Activated CD4-positive, alpha-beta memory T cell treated with anti-CD3 and anti-CD28 coated beads, Interleukin-2, amount 10 ng/mL, durations not matched to agents 7 days and 5 days (primary cell): ENCODE measurements around the gene THOC7. TPM values are rescaled to one million over a fixed set of nuclear protein-coding genes. Genes with fewer than 3 reads are reported as not detected.
A peak's percentile ranks its signal among the peaks of the same experiment; 100 is the strongest.

Experiments
- CTCF ChIA-PET: fragments of 350-600 bp; sonication (Branson Sonifier 250); formaldehyde crosslinking; loops from one replicate; lab custom pipeline; 2021; ENCODE audit warnings: antibody characterized with exemption, inconsistent platforms; lab: Charles Lee
- POLR2A ChIA-PET: fragments of 350-600 bp; sonication (Branson Sonifier 250); formaldehyde crosslinking; loops from one replicate; lab custom pipeline; 2021; ENCODE audit warnings: antibody characterized with exemption; lab: Charles Lee
- DNase-seq: peaks from one replicate; pipeline ENCODE4 v3.0.0-alpha.2; 2020
- H3K27ac Mint-ChIP-seq: one replicate; pipeline ENCODE4 v1.8.0; 2021; ENCODE audit warnings: mild to moderate bottlenecking, mixed read lengths
- H3K27me3 Mint-ChIP-seq: one replicate; pipeline ENCODE4 v1.8.0; 2021; ENCODE audit warnings: mixed read lengths
- H3K36me3 Mint-ChIP-seq: one replicate; pipeline ENCODE4 v1.8.0; 2021; ENCODE audit warnings: low read depth, mixed read lengths
- H3K4me1 Mint-ChIP-seq: one replicate; pipeline ENCODE4 v1.8.0; 2021; ENCODE audit warnings: mixed read lengths
- H3K4me3 Mint-ChIP-seq: one replicate; pipeline ENCODE4 v1.8.0; 2021; ENCODE audit warnings: mild to moderate bottlenecking, mixed read lengths
- H3K9me3 Mint-ChIP-seq: one replicate; pipeline ENCODE4 v1.8.0; 2021; ENCODE audit warnings: mixed read lengths
- total RNA-seq, 2 experiments: library from RNA; stranded (reverse); gene quantifications; one replicate each; pipeline ENCODE4 v1.2.3, GENCODE V29; 2021

THOC7 gene
- 10 to 100 TPM; 78.4 to 79.2 TPM for total RNA-seq

GRCh38 chr3:63863150-63864007 is at the start of gene THOC7, which contains the start of gene ATXN7:
Gene THOC7, minus strand, starts transcription at chr3:63863805. Its CDS starts 15 bp downstream, at chr3:63863790.
Gene ATXN7, plus strand, starts transcription at chr3:63863867. Its CDS starts 48,732 bp downstream, at chr3:63912599.
- Mint-ChIP-seq H3K27me3 (no peaks in the 10 kb centered on the region), H3K36me3 (peaks cover 48% of the 10 kb centered on the region), H3K27ac (peak within 1 kb of the TSS; percentile 90), H3K4me1 (peaks cover 48% of the 10 kb centered on the region), H3K4me3 (peak within 1 kb of the TSS; percentile 95), H3K9me3 (no peaks in the 10 kb centered on the region)
- peak; percentile 68 for DNase-seq
- POLR2A ChIA-PET: interaction anchor here (0.9 to 2.7 kb wide), 5 partner anchors 8 to 116 kb away, joined by 3 to 25 read pairs (median 4); partner anchors contain the start of gene SCAANT1
- CTCF ChIA-PET: interaction anchor here (0.6 to 2.2 kb wide), 4 partner anchors 49 to 160 kb away, joined by 3 to 7 read pairs (median 3); partner anchors contain the start of genes PSMD6 and SCAANT1

- Mint-ChIP-seq H3K27ac (peak overlapping the region; percentile 79), H3K4me3 (peak overlapping the region; percentile 81), H3K36me3 (peaks cover 43% of the 10 kb centered on the region), H3K4me1 (peaks cover 59% of the 10 kb centered on the region), H3K27me3 (no peaks in the 10 kb centered on the region), H3K9me3 (no peaks in the 10 kb centered on the region)
- peak; percentile 56 for DNase-seq
- ChIA-PET POLR2A (interaction anchor here (0.6 to 3.1 kb wide), 17 partner anchors 11 to 110 kb away, joined by 3 to 32 read pairs (median 5); partner anchors contain the start of genes ATXN7, PSMD6 and THOC7), CTCF (no interaction called here)
Measured at GRCh38 chr3:63912768-63913588, 49.4 kb upstream of the THOC7 start.

- H3K27ac Mint-ChIP-seq: peak within 1 kb of the TSS; percentile 96
- peak; percentile 80 for DNase-seq
- ChIA-PET POLR2A (interaction anchor here (0.6 to 3.1 kb wide), 25 partner anchors 10 to 111 kb away, joined by 3 to 32 read pairs (median 4); partner anchors contain the start of genes ATXN7, PSMD6 and THOC7), CTCF (interaction anchor here (0.7 to 1.0 kb wide), 3 partner anchors 48 to 110 kb away, joined by 3 read pairs; partner anchors contain the start of genes ATXN7 and THOC7)
- H3K4me3 Mint-ChIP-seq: peak within 1 kb of the TSS; percentile 85
- no peaks in the 10 kb centered on the region for H3K9me3 Mint-ChIP-seq
- H3K27me3 Mint-ChIP-seq: no peaks in the 10 kb centered on the region
- H3K4me1 Mint-ChIP-seq: peaks cover 51% of the 10 kb centered on the region
- peaks cover 35% of the 10 kb centered on the region for H3K36me3 Mint-ChIP-seq
Measured at GRCh38 chr3:63911873-63912767, 48.5 kb upstream of the THOC7 start, which contains the start of gene SCAANT1. Gene SCAANT1, minus strand, starts transcription at chr3:63912383.

- Mint-ChIP-seq H3K36me3 (peaks cover 34% of the 10 kb centered on the region), H3K9me3 (no peaks in the 10 kb centered on the region), H3K4me3 (peak overlapping the region; percentile 85), H3K27me3 (no peaks in the 10 kb centered on the region), H3K4me1 (peaks cover 48% of the 10 kb centered on the region), H3K27ac (peak overlapping the region; percentile 96)
- no peak for DNase-seq
- ChIA-PET POLR2A (interaction anchor here (0.6 to 3.1 kb wide), 19 partner anchors 22 to 112 kb away, joined by 3 to 32 read pairs (median 5); partner anchors contain the start of genes ATXN7, PSMD6 and THOC7), CTCF (interaction anchor here (0.7 to 1.0 kb wide), 3 partner anchors 48 to 110 kb away, joined by 3 read pairs; partner anchors contain the start of genes ATXN7 and THOC7)
Measured at GRCh38 chr3:63911509-63911872, 47.9 kb upstream of the THOC7 start.

GRCh38 chr3:63910891-63911290 is 47.3 kb upstream of the THOC7 start:
- DNase-seq: no peak
- peaks cover 46% of the 10 kb centered on the region for H3K4me1 Mint-ChIP-seq
- peak overlapping the region; percentile 85 for H3K4me3 Mint-ChIP-seq
- H3K27me3 Mint-ChIP-seq: no peaks in the 10 kb centered on the region
- CTCF ChIA-PET: interaction anchor here (1.0 kb wide), 2 partner anchors 67 to 68 kb away, joined by 3 read pairs; no protein-coding TSS in a partner anchor
- no peaks in the 10 kb centered on the region for H3K9me3 Mint-ChIP-seq
- peaks cover 34% of the 10 kb centered on the region for H3K36me3 Mint-ChIP-seq
- POLR2A ChIA-PET: interaction anchor here (0.9 to 3.1 kb wide), 13 partner anchors 23 to 112 kb away, joined by 3 to 32 read pairs (median 8); partner anchors contain the start of genes ATXN7, PSMD6 and THOC7
- H3K27ac Mint-ChIP-seq: peak overlapping the region; percentile 96

GRCh38 chr3:63910001-63910400 is 46.4 kb upstream of the THOC7 start:
- Mint-ChIP-seq H3K27ac (no peak overlapping the region), H3K36me3 (peaks cover 30% of the 10 kb centered on the region), H3K9me3 (no peaks in the 10 kb centered on the region), H3K4me1 (peaks cover 43% of the 10 kb centered on the region), H3K27me3 (no peaks in the 10 kb centered on the region), H3K4me3 (no peak overlapping the region)
- ChIA-PET POLR2A (interaction anchor here (0.9 to 3.1 kb wide), 7 partner anchors 13 to 69 kb away, joined by 3 to 25 read pairs (median 3); partner anchors contain the start of genes ATXN7 and THOC7), CTCF (interaction anchor here (0.7 to 1.0 kb wide), 2 partner anchors 52 to 69 kb away, joined by 3 to 6 read pairs; no protein-coding TSS in a partner anchor)
- DNase-seq: no peak

GRCh38 chr3:63909431-63909830 is 45.8 kb upstream of the THOC7 start:
- POLR2A ChIA-PET: interaction anchor here (1.2 to 3.1 kb wide), 6 partner anchors 13 to 70 kb away, joined by 3 to 25 read pairs (median 4); partner anchors contain the start of genes ATXN7 and THOC7
- DNase-seq: no peak
- Mint-ChIP-seq H3K9me3 (no peaks in the 10 kb centered on the region), H3K27me3 (no peaks in the 10 kb centered on the region), H3K4me1 (peaks cover 41% of the 10 kb centered on the region), H3K36me3 (peaks cover 31% of the 10 kb centered on the region), H3K4me3 (no peak overlapping the region), H3K27ac (no peak overlapping the region)
- CTCF ChIA-PET: no interaction called here

GRCh38 chr3:63908776-63909175 is 45.2 kb upstream of the THOC7 start:
- ChIA-PET POLR2A (interaction anchor here (1.2 to 1.6 kb wide), 3 partner anchors 30 to 70 kb away, joined by 3 to 4 read pairs (median 3); no protein-coding TSS in a partner anchor), CTCF (no interaction called here)
- Mint-ChIP-seq H3K4me3 (no peak overlapping the region), H3K4me1 (peaks cover 34% of the 10 kb centered on the region), H3K27ac (no peak overlapping the region), H3K36me3 (peaks cover 24% of the 10 kb centered on the region), H3K9me3 (no peaks in the 10 kb centered on the region), H3K27me3 (no peaks in the 10 kb centered on the region)
- DNase-seq: no peak

- peaks cover 22% of the 10 kb centered on the region for H3K36me3 Mint-ChIP-seq
- no peak for DNase-seq
- no peaks in the 10 kb centered on the region for H3K27me3 Mint-ChIP-seq
- H3K4me3 Mint-ChIP-seq: no peak overlapping the region
- H3K4me1 Mint-ChIP-seq: peaks cover 28% of the 10 kb centered on the region
- ChIA-PET CTCF (no interaction called here), POLR2A (no interaction called here)
- H3K27ac Mint-ChIP-seq: no peak overlapping the region
- H3K9me3 Mint-ChIP-seq: no peaks in the 10 kb centered on the region
Measured at GRCh38 chr3:63908081-63908736, 44.6 kb upstream of the THOC7 start.

GRCh38 chr3:63905731-63906620 is 42.4 kb upstream of the THOC7 start:
- Mint-ChIP-seq H3K36me3 (peaks cover 33% of the 10 kb centered on the region), H3K4me3 (no peak overlapping the region), H3K4me1 (peaks cover 26% of the 10 kb centered on the region), H3K27me3 (no peaks in the 10 kb centered on the region), H3K9me3 (no peaks in the 10 kb centered on the region), H3K27ac (no peak overlapping the region)
- POLR2A ChIA-PET: no interaction called here
- CTCF ChIA-PET: no interaction called here
- DNase-seq: no peak
